ENCODE data around the gene ST8SIA6.

ST8SIA6 gene

DNA sequence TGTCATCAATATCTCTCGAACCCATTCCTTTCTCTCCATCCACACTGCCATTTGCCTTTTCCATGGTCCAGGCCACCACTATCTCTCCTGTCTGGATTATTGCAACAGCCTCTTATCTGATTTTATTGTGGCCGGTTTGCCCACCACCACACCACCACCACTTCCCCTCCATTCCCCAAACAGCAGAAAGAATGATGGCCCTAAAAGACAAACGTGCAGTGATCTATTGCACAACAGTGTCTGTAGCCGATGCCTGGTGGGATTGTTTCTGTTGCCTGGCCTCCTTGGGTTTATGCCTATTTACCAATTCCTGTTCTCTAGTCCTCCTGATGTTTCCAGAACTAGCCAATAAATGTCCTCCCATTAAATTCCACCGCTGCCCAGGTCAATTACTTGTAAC lies 10.2 kb upstream of the ST8SIA6 start:
- H3K4me3 Mint-ChIP-seq, result no peak overlapping the region
- H3K27me3 Mint-ChIP-seq (ENCODE audit: low read depth, poor library complexity), result no peaks in the 10 kb centered on the region
- H3K36me3 Mint-ChIP-seq (ENCODE audit: low read depth), result peaks cover 16% of the 10 kb centered on the region
- DNase-seq, result no peak
- TF ChIP-seq, protein P1, sequence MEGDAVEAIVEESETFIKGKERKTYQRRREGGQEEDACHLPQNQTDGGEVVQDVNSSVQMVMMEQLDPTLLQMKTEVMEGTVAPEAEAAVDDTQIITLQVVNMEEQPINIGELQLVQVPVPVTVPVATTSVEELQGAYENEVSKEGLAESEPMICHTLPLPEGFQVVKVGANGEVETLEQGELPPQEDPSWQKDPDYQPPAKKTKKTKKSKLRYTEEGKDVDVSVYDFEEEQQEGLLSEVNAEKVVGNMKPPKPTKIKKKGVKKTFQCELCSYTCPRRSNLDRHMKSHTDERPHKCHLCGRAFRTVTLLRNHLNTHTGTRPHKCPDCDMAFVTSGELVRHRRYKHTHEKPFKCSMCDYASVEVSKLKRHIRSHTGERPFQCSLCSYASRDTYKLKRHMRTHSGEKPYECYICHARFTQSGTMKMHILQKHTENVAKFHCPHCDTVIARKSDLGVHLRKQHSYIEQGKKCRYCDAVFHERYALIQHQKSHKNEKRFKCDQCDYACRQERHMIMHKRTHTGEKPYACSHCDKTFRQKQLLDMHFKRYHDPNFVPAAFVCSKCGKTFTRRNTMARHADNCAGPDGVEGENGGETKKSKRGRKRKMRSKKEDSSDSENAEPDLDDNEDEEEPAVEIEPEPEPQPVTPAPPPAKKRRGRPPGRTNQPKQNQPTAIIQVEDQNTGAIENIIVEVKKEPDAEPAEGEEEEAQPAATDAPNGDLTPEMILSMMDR (IDR thresholded peaks at IDR 0.05), result no peak
- H3K9me3 Mint-ChIP-seq, result peaks cover 34% of the 10 kb centered on the region
- H3K27ac Mint-ChIP-seq, result no peak overlapping the region
- H3K4me1 Mint-ChIP-seq, result peaks cover 24% of the 10 kb centered on the region

DNA sequence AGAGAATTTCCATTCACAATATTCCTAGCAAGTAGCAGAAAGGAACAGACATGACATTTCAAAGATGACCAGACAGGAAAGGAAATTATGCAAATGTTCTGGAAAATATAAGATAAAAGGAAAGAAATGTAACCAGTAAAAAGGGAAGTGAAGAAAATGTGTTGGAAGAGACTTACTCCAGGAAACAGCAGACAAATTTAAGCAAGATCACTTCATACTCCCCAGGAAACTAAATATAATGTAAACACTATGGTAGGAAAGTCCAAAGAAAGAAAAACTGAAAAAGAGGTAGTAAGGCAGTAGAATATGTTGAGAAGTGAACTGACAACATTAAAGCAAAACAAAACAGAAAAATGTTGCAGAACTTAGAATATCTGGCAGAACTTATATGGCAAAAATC lies 6.4 kb upstream of the ST8SIA6 start:
- DNase-seq, result no peak
- Mint-ChIP-seq H3K27me3 (ENCODE audit: low read depth, poor library complexity) (peaks cover 3% of the 10 kb centered on the region), H3K4me1 (peaks cover 24% of the 10 kb centered on the region), H3K4me3 (no peak overlapping the region), H3K27ac (peak overlapping the region; percentile 68), H3K9me3 (peaks cover 30% of the 10 kb centered on the region), H3K36me3 (ENCODE audit: low read depth) (peaks cover 16% of the 10 kb centered on the region)
- TF ChIP-seq, protein P1 (IDR thresholded peaks at IDR 0.05), result no peak

GRCh38 chr10:17457083-17457482 lies 2.7 kb upstream of the ST8SIA6 start:
- TF ChIP-seq, protein P1 (IDR thresholded peaks at IDR 0.05), result no peak
- peaks cover 11% of the 10 kb centered on the region for H3K27me3 Mint-ChIP-seq (ENCODE audit: low read depth, poor library complexity)
- H3K4me1 Mint-ChIP-seq, result peaks cover 24% of the 10 kb centered on the region
- no peak overlapping the region for H3K27ac Mint-ChIP-seq
- H3K4me3 Mint-ChIP-seq, result no peak overlapping the region
- H3K9me3 Mint-ChIP-seq, result peaks cover 12% of the 10 kb centered on the region
- no peaks in the 10 kb centered on the region for H3K36me3 Mint-ChIP-seq (ENCODE audit: low read depth)
- no peak for DNase-seq

DNA sequence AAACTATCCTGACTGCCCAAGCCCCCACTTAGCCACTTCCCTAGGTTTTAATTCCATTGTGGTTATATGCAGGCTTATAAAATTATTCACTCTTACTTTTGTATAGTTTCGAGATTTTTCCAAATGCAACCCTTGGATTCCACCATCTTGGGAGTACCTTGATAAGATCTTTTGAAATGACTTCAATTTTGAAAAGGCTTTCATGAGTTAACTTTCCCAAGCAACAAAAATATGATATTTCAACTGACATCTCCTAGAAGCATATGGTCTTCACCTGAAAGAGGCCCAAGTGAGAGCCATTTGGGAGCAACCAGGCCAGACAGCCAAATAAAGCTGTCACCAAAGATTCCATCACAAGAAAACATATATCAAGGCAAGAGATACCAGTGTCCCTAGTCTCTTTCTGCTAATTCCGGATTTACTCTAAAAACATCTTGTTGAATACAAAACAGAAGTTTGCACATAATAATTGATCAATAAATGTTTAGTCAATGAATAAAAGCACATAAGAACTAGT lies 1.7 kb upstream of the ST8SIA6 start:
- Mint-ChIP-seq H3K36me3 (ENCODE audit: low read depth) (peaks cover 4% of the 10 kb centered on the region), H3K27ac (no peak overlapping the region), H3K9me3 (peaks cover 14% of the 10 kb centered on the region), H3K4me1 (peaks cover 30% of the 10 kb centered on the region), H3K27me3 (ENCODE audit: low read depth, poor library complexity) (peaks cover 11% of the 10 kb centered on the region), H3K4me3 (no peak overlapping the region)
- TF ChIP-seq, protein P1 (IDR thresholded peaks at IDR 0.05), result no peak
- DNase-seq, result no peak

DNA sequence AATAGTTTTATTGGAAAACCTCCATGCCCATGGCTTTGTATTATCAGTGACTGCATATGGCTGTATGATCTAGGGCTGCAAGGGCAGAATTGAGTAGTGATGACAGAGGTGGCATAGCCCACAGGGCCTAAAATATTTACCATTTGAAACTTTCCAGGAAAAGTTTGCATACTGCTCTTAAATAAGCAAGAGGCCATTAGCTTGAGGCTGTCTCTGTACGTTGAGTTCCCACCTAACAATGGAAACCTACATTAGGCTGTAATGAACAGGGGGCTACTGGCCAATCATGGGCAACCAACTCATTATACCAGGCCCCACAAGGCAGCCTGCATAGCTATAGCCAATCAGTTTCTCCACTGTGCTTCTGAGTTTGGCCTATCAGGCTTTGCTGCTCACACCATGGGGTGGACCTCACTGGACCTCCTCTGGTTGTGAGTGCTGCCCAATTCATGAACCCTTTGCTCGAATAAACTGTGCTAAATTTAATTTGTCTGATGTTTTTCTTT lies 673 bp upstream of the ST8SIA6 start:
- no peak for DNase-seq
- TF ChIP-seq, protein P1 (IDR thresholded peaks at IDR 0.05), result no peak
- peak overlapping the region; percentile 90 for H3K4me3 Mint-ChIP-seq
- H3K36me3 Mint-ChIP-seq (ENCODE audit: low read depth), result peaks cover 14% of the 10 kb centered on the region
- H3K9me3 Mint-ChIP-seq, result peaks cover 24% of the 10 kb centered on the region
- H3K27me3 Mint-ChIP-seq (ENCODE audit: low read depth, poor library complexity), result peaks cover 11% of the 10 kb centered on the region
- no peak overlapping the region for H3K27ac Mint-ChIP-seq
- H3K4me1 Mint-ChIP-seq, result peaks cover 24% of the 10 kb centered on the region

All from nephron progenitor cell (in vitro differentiated cells).